ENCODE measurements around the gene ATP5ME. TPM values are rescaled to one million over a fixed set of nuclear protein-coding genes. Genes with fewer than 3 reads are reported as not detected.

Gene ATP5ME
- total and polyA plus RNA-seq, 2 of the 13 experiments (the other 11 are each of a cell fraction or from before 2014, with no cell fraction given): 305 to 753 TPM

DNA sequence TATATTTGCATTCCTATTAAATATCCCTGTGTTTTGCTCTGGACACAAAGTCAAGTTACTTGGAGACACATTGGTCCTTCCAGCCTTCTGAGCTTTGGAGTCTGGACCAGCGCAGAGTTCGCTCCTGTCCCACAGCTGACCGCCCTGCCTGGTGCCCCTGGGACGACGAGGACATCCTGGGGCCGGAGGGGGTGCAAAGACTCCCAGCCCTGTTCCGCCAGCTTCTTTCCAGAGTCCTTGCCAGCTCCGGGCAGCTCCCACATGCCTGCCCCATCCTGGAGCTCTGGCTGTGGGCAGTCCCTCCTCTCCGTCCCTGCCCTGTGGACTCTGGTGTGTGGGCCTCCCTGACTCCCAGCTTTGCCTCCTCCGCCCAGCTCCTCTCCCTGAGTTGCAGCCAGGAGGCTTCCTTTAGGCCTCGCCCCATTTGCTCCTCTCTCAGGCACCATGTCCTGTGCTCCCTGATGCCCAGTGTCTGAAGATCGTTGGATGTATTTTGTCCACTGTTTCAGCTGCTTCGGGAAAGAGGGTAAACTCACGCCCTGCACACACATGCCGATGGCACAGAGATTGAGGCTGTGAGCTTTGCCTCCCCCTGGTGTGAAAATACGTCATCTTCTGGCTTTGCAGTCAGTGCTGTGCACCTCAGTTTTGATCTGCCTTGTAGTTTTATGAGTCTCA, 26.6 kb upstream of the ATP5ME start:
- Histone ChIP-seq H3K27me3 (ENCODE audit: control insufficient read depth in 1 of 2, insufficient read depth in 2 of 2, low read length in 2 of 2) (peaks cover 3 to 16% of the 10 kb centered on the region in 2 experiments; a peak in 2 of 5 replicates), H3K4me3 (replicated peaks in 1 of 3; ENCODE audit: insufficient read depth in 1 of 3, low read depth in 2 of 3, low read length in 3 of 3) (peak overlapping the region in 1 of 3 experiments; percentile 60; a peak in 1 of 6 replicates), H3K9me3 (ENCODE audit: low read length) (no peaks in the 10 kb centered on the region), H3K4me2 (ENCODE audit: low read depth, low read length) (peak overlapping the region; percentile 84), H2AFZ (ENCODE audit: low read length) (peak overlapping the region; percentile 27), H3K9ac (ENCODE audit: insufficient read depth, low read depth, low read length) (no peak overlapping the region), H4K20me1 (ENCODE audit: insufficient read depth, low read length) (no peaks in the 10 kb centered on the region), H3K79me2 (ENCODE audit: insufficient read depth, low read length) (no peaks in the 10 kb centered on the region), H3K27ac (ENCODE audit: extremely low read length, insufficient read depth, low read length) (no peak overlapping the region), H3K36me3 (replicated peaks in 1 of 2; ENCODE audit: control insufficient read depth in 1 of 2, insufficient read depth in 2 of 2, low read length in 2 of 2) (no peaks in the 10 kb centered on the region), H3K4me1 (ENCODE audit: insufficient read depth, low read length) (peaks cover 45% of the 10 kb centered on the region)
- DNase-seq (ENCODE audit: low spot score): peak; percentile 41
- intact Hi-C loops (cut with micrococcal nuclease; ENCODE audit: unreplicated experiment): no loop called here
- POLR2A ChIA-PET: interaction anchor here (1.1 to 1.6 kb wide), 3 partner anchors 14 to 23 kb away, joined by 3 to 15 read pairs (median 4); no protein-coding TSS in a partner anchor
- WGBS (ENCODE audit: low lambda C conversion rate): 17% methylated on average over 9 of the region's 16 CpGs
- no TSS peak for BruUV-seq (replicated peaks)
- peak; percentile 75 for FAIRE-seq
- CTCF ChIA-PET (ENCODE audit: low intra/inter-chr PET ratio, low total read pairs): interaction anchor here (2.7 kb wide), 1 partner anchor 17 kb away, joined by 7 read pairs; no protein-coding TSS in a partner anchor
- peak; percentile 32 for ATAC-seq
- in situ Hi-C loops (cut with HindIII; ENCODE audit: extremely low pct_ligation_motif_present, low pct_unique_long_range_greater_than_20kb): no loop called here
- TF ChIP-seq PITX1 (CRISPR knock-in tag; IDR thresholded peaks at IDR 0.05) (0 out of 2 replicates have a peak, but pooled peaks have one; percentile 25), ERF (CRISPR knock-in tag; IDR thresholded peaks at IDR 0.05) (0 out of 2 replicates have a peak, but pooled peaks have one; percentile 29), FOXC1 (CRISPR knock-in tag; IDR thresholded peaks at IDR 0.05; ENCODE audit: borderline replicate concordance) (no peak), ISL2 (CRISPR knock-in tag; IDR thresholded peaks at IDR 0.05) (0 out of 2 replicates have a peak, but pooled peaks have one; percentile 18), ZFX (CRISPR knock-in tag; IDR thresholded peaks at IDR 0.05; ENCODE audit: low read depth) (peak; percentile 70; the same call in 1 of the 2 replicates), MTF2 (CRISPR knock-in tag; IDR thresholded peaks at IDR 0.05; ENCODE audit: borderline replicate concordance) (no peak), ZMYM3 (CRISPR knock-in tag; IDR thresholded peaks at IDR 0.05) (peak; percentile 65; the same call in 1 of the 2 replicates), HDAC1 (CRISPR knock-in tag; IDR thresholded peaks at IDR 0.05) (peak; percentile 47; the same call in 1 of the 2 replicates), NR3C1 (CRISPR knock-in tag; IDR thresholded peaks at IDR 0.05) (no peak), IRF2 (CRISPR knock-in tag; IDR thresholded peaks at IDR 0.05) (0 out of 2 replicates have a peak, but pooled peaks have one; percentile 48), ZNF792 (CRISPR knock-in tag; IDR thresholded peaks at IDR 0.05) (peak; percentile 46; the same call in 1 of the 2 replicates), MEF2D (CRISPR knock-in tag; IDR thresholded peaks at IDR 0.05) (0 out of 2 replicates have a peak, but pooled peaks have one; percentile 26), NFKB2 (CRISPR knock-in tag; IDR thresholded peaks at IDR 0.05; ENCODE audit: borderline replicate concordance) (0 out of 2 replicates have a peak, but pooled peaks have one; percentile 25), KDM2A (CRISPR knock-in tag; IDR thresholded peaks at IDR 0.05; ENCODE audit: borderline replicate concordance, low read depth) (peak; percentile 58; the same call in 1 of the 2 replicates)
- TF ChIP-seq, protein P1, sequence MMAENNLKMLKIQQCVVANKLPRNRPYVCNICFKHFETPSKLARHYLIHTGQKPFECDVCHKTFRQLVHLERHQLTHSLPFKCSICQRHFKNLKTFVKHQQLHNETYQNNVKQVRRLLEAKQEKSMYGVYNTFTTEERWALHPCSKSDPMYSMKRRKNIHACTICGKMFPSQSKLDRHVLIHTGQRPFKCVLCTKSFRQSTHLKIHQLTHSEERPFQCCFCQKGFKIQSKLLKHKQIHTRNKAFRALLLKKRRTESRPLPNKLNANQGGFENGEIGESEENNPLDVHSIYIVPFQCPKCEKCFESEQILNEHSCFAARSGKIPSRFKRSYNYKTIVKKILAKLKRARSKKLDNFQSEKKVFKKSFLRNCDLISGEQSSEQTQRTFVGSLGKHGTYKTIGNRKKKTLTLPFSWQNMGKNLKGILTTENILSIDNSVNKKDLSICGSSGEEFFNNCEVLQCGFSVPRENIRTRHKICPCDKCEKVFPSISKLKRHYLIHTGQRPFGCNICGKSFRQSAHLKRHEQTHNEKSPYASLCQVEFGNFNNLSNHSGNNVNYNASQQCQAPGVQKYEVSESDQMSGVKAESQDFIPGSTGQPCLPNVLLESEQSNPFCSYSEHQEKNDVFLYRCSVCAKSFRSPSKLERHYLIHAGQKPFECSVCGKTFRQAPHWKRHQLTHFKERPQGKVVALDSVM (CRISPR knock-in tag; IDR thresholded peaks at IDR 0.05): peak; percentile 97
- TF ChIP-seq, protein P2, sequence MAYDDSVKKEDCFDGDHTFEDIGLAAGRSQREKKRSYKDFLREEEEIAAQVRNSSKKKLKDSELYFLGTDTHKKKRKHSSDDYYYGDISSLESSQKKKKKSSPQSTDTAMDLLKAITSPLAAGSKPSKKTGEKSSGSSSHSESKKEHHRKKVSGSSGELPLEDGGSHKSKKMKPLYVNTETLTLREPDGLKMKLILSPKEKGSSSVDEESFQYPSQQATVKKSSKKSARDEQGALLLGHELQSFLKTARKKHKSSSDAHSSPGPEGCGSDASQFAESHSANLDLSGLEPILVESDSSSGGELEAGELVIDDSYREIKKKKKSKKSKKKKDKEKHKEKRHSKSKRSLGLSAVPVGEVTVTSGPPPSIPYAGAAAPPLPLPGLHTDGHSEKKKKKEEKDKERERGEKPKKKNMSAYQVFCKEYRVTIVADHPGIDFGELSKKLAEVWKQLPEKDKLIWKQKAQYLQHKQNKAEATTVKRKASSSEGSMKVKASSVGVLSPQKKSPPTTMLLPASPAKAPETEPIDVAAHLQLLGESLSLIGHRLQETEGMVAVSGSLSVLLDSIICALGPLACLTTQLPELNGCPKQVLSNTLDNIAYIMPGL (CRISPR knock-in tag; IDR thresholded peaks at IDR 0.05; ENCODE audit: borderline replicate concordance in 1 of 2, low read depth in 1 of 2): 0 out of 4 replicates have a peak, but pooled peaks of 1 of the 2 experiments have one; percentile 48
- TF ChIP-seq, protein P3, sequence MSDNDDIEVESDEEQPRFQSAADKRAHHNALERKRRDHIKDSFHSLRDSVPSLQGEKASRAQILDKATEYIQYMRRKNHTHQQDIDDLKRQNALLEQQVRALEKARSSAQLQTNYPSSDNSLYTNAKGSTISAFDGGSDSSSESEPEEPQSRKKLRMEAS (IDR thresholded peaks at IDR 0.05): peak; percentile 80
- TF ChIP-seq, protein P4, sequence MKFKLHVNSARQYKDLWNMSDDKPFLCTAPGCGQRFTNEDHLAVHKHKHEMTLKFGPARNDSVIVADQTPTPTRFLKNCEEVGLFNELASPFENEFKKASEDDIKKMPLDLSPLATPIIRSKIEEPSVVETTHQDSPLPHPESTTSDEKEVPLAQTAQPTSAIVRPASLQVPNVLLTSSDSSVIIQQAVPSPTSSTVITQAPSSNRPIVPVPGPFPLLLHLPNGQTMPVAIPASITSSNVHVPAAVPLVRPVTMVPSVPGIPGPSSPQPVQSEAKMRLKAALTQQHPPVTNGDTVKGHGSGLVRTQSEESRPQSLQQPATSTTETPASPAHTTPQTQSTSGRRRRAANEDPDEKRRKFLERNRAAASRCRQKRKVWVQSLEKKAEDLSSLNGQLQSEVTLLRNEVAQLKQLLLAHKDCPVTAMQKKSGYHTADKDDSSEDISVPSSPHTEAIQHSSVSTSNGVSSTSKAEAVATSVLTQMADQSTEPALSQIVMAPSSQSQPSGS (CRISPR knock-in tag; IDR thresholded peaks at IDR 0.05): 0 out of 2 replicates have a peak, but pooled peaks have one; percentile 18

All from HepG2 (cell line).